GM13976 (cell line): ENCODE data around the gene FAM83D.

ENCODE experiments used
- DNase-seq: peaks from one replicate; pipeline ENCODE4 v3.0.0; 2012; ENCODE audit warnings: low spot score
- in situ Hi-C: fragments of 300-500 bp; cut with MboI; formaldehyde crosslinking; loops from one replicate; pipeline ENCODE4 v1.12.0; 2022; ENCODE audit warnings: low sequenced_read_pairs, mixed read lengths, inconsistent platforms; ENCODE audit not compliant: unreplicated experiment
- TF ChIP-seq, protein P1 (sequence below): IDR thresholded peaks from 2 replicates; pipeline ENCODE4 v1.5.1; 2012; ENCODE audit warnings: borderline replicate concordance, mild to moderate bottlenecking; ENCODE audit not compliant: insufficient read depth; ENCODE audit errors: extremely low read depth, missing control alignments, control extremely low read depth

The FAM83D gene

GRCh38 chr20:38931984-38932383 lies 5.8 kb downstream of the FAM83D start:
- TF ChIP-seq, protein P1, sequence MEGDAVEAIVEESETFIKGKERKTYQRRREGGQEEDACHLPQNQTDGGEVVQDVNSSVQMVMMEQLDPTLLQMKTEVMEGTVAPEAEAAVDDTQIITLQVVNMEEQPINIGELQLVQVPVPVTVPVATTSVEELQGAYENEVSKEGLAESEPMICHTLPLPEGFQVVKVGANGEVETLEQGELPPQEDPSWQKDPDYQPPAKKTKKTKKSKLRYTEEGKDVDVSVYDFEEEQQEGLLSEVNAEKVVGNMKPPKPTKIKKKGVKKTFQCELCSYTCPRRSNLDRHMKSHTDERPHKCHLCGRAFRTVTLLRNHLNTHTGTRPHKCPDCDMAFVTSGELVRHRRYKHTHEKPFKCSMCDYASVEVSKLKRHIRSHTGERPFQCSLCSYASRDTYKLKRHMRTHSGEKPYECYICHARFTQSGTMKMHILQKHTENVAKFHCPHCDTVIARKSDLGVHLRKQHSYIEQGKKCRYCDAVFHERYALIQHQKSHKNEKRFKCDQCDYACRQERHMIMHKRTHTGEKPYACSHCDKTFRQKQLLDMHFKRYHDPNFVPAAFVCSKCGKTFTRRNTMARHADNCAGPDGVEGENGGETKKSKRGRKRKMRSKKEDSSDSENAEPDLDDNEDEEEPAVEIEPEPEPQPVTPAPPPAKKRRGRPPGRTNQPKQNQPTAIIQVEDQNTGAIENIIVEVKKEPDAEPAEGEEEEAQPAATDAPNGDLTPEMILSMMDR, result no peak
- in situ Hi-C loops, result no loop called here
- DNase-seq, result no peak

DNA sequence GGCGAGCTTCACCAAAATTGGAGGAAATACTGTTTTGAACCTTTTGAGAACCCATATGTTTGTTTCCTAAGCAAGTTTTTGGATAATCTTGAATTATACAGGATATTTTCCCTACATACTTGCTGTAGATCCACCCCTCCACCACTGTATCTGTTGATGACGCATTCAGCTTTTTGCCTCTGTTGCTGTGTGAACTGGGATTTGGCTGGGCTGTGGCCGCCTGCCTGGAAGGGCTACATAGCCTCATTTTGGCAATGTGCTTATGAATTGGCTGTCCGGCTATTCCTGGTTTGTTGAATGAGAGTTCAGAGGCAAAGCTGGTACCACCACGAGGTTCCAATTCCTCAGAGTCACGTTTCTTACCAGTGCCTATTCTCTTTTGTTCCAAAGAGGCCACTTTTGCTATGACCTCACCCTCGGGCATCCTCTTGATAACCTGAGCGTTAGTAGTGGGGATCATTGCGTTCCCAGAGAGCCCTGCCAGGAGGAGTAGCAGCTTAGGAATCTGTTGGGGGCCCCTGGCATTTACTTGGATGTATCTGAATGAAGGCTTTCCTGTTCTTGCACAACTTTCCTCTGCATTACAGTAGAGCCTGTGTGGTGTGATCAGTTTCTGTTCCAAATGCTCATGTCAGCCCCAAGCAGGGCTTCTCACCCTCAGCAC lies 6.4 kb downstream of the FAM83D start:
- in situ Hi-C loops, result no loop called here
- DNase-seq, result no peak
- TF ChIP-seq, protein P1, result no peak

DNA sequence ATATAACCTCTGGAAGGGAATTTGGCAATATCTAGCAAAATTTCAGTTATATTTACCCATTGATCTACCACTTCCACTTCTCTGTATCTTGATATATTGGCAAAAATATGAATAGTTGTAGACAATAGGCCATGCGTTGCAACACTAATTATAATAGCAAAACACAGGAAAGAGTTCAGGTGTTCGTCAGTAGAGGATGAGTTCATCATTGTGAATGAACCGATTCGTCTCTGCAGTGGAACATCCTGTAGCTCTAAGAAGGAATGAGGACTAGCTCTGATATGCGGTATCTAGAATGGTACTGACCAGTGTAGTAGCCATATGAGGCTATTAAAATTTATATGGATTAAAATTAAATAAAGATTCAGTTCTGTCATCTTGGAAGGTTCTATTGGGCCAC lies 8.3 kb downstream of the FAM83D start:
- DNase-seq, result no peak
- TF ChIP-seq, protein P1, result no peak
- in situ Hi-C loops, result no loop called here

- DNase-seq, result no peak
- in situ Hi-C loops, result no loop called here
- TF ChIP-seq, protein P1, result no peak
Observed at GRCh38 chr20:38935285-38935684, 9.1 kb downstream of the FAM83D start.

- in situ Hi-C loops, result no loop called here
Observed at GRCh38 chr20:38935967-38936407, 9.8 kb downstream of the FAM83D start.

GRCh38 chr20:38937000-38937399 lies 10.8 kb downstream of the FAM83D start:
- in situ Hi-C loops, result no loop called here
- TF ChIP-seq, protein P1, result no peak
- DNase-seq, result no peak

More at GRCh38 chr20:38935967-38936407, 9.8 kb downstream of the FAM83D start:
- TF ChIP-seq, protein P1, result no peak
- no peak for DNase-seq
